Stimulated activated effector memory CD8-positive, alpha-beta T cell treated with anti-CD3 and anti-CD28 coated beads, Interleukin-12 subunit alpha, Interleukin-12 subunit beta, amount 100 ng/mL, for 72 hours (primary cell): ENCODE data around the gene FNDC11.

Source experiments
- ATAC-seq: fragments of 150-1000 bp; cut with Tn5 transposase; 2 replicates; pipeline ENCODE4 v1.10.0; 2021
- DNase-seq, 2 donors: peaks; one replicate each; pipeline ENCODE4 v3.0.0; 2021 to 2022; ENCODE audit warnings: low spot score in 2 of 2
- H3K27ac Mint-ChIP-seq: one replicate; pipeline ENCODE4 v1.8.0; 2022; ENCODE audit warnings: mild to moderate bottlenecking, mixed read lengths
- H3K36me3 Mint-ChIP-seq: one replicate; pipeline ENCODE4 v1.8.0; 2022; ENCODE audit warnings: mild to moderate bottlenecking, mixed read lengths
- H3K4me1 Mint-ChIP-seq: one replicate; pipeline ENCODE4 v1.8.0; 2022; ENCODE audit warnings: mixed read lengths
- H3K4me3 Mint-ChIP-seq: one replicate; pipeline ENCODE4 v1.8.0; 2022; ENCODE audit warnings: mild to moderate bottlenecking, mixed read lengths
- H3K9me3 Mint-ChIP-seq: one replicate; pipeline ENCODE4 v1.8.0; 2022; ENCODE audit warnings: mixed read lengths

FNDC11 gene

GRCh38 chr20:63533388-63533787 is 20.6 kb upstream of the FNDC11 start:
- no peak overlapping the region for H3K27ac Mint-ChIP-seq
- no peaks in the 10 kb centered on the region for H3K9me3 Mint-ChIP-seq
- ATAC-seq: no peak
- H3K4me3 Mint-ChIP-seq: no peak overlapping the region
- H3K4me1 Mint-ChIP-seq: peaks cover 32% of the 10 kb centered on the region
- peaks cover 11% of the 10 kb centered on the region for H3K36me3 Mint-ChIP-seq
- no peak for DNase-seq

DNA sequence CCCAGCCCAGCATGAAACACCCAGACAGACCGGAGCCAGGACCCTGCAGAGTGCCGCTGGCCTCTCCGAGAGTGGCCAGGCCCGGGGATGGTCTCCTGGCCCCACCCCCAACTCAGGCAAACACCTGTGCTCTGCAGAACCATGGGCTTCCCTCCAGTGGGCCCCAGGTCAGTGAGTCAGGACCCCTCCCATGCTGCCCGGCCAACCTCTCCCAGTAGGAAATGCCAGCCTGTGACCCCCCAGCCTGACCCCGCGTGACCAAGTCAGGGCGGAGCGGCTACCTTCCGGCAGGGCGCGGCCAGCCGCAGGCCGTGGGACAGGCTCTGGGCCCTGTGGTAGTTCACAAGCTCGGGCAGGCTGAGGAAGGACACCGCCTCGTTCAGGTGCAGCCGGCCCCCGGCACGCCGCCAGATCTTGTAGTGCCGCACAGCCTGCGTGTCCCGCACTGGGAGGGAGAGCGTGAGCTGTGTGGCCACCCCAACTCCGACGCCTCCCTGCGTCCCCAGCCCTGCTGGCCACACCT is 20.0 kb upstream of the FNDC11 start:
- no peak for DNase-seq
- Mint-ChIP-seq H3K4me3 (no peak overlapping the region), H3K36me3 (peaks cover 6% of the 10 kb centered on the region), H3K9me3 (no peaks in the 10 kb centered on the region), H3K27ac (no peak overlapping the region), H3K4me1 (peaks cover 27% of the 10 kb centered on the region)
- ATAC-seq: no peak

GRCh38 chr20:63534427-63534830 is 19.5 kb upstream of the FNDC11 start:
- DNase-seq (no peak), ATAC-seq (no peak)
- peaks cover 5% of the 10 kb centered on the region for H3K36me3 Mint-ChIP-seq
- peaks cover 26% of the 10 kb centered on the region for H3K4me1 Mint-ChIP-seq
- no peak overlapping the region for H3K27ac Mint-ChIP-seq
- no peaks in the 10 kb centered on the region for H3K9me3 Mint-ChIP-seq
- H3K4me3 Mint-ChIP-seq: no peak overlapping the region

- no peaks in the 10 kb centered on the region for H3K9me3 Mint-ChIP-seq
- no peak for DNase-seq
- no peak for ATAC-seq
- peaks cover 26% of the 10 kb centered on the region for H3K4me1 Mint-ChIP-seq
- H3K4me3 Mint-ChIP-seq: no peak overlapping the region
- peaks cover 5% of the 10 kb centered on the region for H3K36me3 Mint-ChIP-seq
- no peak overlapping the region for H3K27ac Mint-ChIP-seq
Observed at GRCh38 chr20:63534831-63535651, 18.9 kb upstream of the FNDC11 start.

- Mint-ChIP-seq H3K27ac (peak overlapping the region; percentile 84), H3K4me1 (peaks cover 26% of the 10 kb centered on the region), H3K9me3 (no peaks in the 10 kb centered on the region), H3K36me3 (peaks cover 10% of the 10 kb centered on the region), H3K4me3 (peak overlapping the region; percentile 72)
- DNase-seq (no peak), ATAC-seq (no peak)
Observed at GRCh38 chr20:63536241-63536977, 17.6 kb upstream of the FNDC11 start.

GRCh38 chr20:63536997-63537524 is 16.9 kb upstream of the FNDC11 start, which contains the start of gene PTK6:
PTK6 (minus strand) TSS chr20:63537376; CDS start chr20:63537314, 62 bp downstream.
- Mint-ChIP-seq H3K4me1 (peaks cover 22% of the 10 kb centered on the region), H3K36me3 (peaks cover 10% of the 10 kb centered on the region), H3K4me3 (peak within 1 kb of the TSS; percentile 72), H3K9me3 (no peaks in the 10 kb centered on the region), H3K27ac (peak within 1 kb of the TSS; percentile 84)
- ATAC-seq: peak; percentile 15
- DNase-seq: no peak

GRCh38 chr20:63537525-63538203 is 16.3 kb upstream of the FNDC11 start:
- ATAC-seq (peak; percentile 96), DNase-seq (peak; percentile 95 to 99)
- Mint-ChIP-seq H3K36me3 (peaks cover 10% of the 10 kb centered on the region), H3K4me3 (peak overlapping the region; percentile 72), H3K9me3 (no peaks in the 10 kb centered on the region), H3K4me1 (peaks cover 19% of the 10 kb centered on the region), H3K27ac (peak overlapping the region; percentile 84)

- DNase-seq (no peak), ATAC-seq (no peak)
- H3K27ac Mint-ChIP-seq: peak overlapping the region; percentile 84
- H3K4me1 Mint-ChIP-seq: peaks cover 19% of the 10 kb centered on the region
- peaks cover 10% of the 10 kb centered on the region for H3K36me3 Mint-ChIP-seq
- no peaks in the 10 kb centered on the region for H3K9me3 Mint-ChIP-seq
- peak overlapping the region; percentile 72 for H3K4me3 Mint-ChIP-seq
Observed at GRCh38 chr20:63538204-63539091, 15.5 kb upstream of the FNDC11 start.

GRCh38 chr20:63539092-63539430 is 14.9 kb upstream of the FNDC11 start:
- peaks cover 10% of the 10 kb centered on the region for H3K36me3 Mint-ChIP-seq
- no peak for ATAC-seq
- peaks cover 19% of the 10 kb centered on the region for H3K4me1 Mint-ChIP-seq
- H3K4me3 Mint-ChIP-seq: no peak overlapping the region
- peak overlapping the region; percentile 14 for H3K27ac Mint-ChIP-seq
- DNase-seq: no peak
- H3K9me3 Mint-ChIP-seq: no peaks in the 10 kb centered on the region

- Mint-ChIP-seq H3K9me3 (no peaks in the 10 kb centered on the region), H3K27ac (peak overlapping the region; percentile 14), H3K4me1 (peaks cover 19% of the 10 kb centered on the region), H3K4me3 (no peak overlapping the region), H3K36me3 (peaks cover 10% of the 10 kb centered on the region)
- ATAC-seq (no peak), DNase-seq (no peak)
Observed at GRCh38 chr20:63539441-63540370, 14.3 kb upstream of the FNDC11 start.

DNA sequence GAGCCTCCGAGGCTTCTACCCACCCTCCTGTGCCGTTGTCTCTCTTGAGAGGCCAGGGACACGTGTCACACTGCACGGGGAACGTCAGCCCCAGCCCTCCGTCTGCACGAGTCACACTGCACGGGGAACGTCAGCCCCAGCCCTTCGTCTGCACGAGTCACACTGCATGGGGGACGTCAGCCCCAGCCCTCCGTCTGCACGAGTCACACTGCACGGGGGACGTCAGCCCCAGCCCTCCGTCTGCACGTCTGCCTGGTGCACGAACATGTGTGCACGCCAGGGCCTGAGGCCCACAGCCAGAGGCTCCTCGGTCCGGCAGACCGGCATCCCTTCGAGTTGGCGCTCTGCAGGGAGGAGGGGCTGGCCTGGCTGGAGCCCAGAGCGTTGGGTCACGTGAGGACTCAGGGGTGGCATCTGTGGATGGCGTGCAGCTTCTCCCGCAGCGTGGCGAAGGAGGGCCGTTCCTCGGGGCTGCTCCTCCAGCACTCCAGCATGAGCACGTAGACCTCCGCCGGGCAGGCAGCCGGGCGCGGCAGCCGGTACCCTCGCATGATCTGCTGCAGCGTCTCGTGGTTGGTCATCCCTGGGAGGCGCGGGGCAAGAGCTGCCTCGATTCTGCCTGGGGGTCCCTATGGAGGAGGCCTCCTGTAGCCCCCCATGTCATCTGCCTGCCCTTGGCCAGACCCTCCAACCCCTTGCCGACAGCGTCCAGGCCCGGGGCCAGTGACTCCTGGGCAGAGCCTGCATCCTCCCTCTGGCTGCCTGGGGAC is 13.4 kb upstream of the FNDC11 start:
- Mint-ChIP-seq H3K27ac (no peak overlapping the region), H3K9me3 (no peaks in the 10 kb centered on the region), H3K4me1 (peaks cover 25% of the 10 kb centered on the region), H3K36me3 (peaks cover 10% of the 10 kb centered on the region), H3K4me3 (no peak overlapping the region)
- no peak for ATAC-seq
- DNase-seq: no peak

GRCh38 chr20:63541371-63541770 is 12.6 kb upstream of the FNDC11 start:
- no peak for DNase-seq
- Mint-ChIP-seq H3K4me1 (peaks cover 22% of the 10 kb centered on the region), H3K9me3 (no peaks in the 10 kb centered on the region), H3K4me3 (no peak overlapping the region), H3K27ac (no peak overlapping the region), H3K36me3 (peaks cover 7% of the 10 kb centered on the region)
- no peak for ATAC-seq

DNA sequence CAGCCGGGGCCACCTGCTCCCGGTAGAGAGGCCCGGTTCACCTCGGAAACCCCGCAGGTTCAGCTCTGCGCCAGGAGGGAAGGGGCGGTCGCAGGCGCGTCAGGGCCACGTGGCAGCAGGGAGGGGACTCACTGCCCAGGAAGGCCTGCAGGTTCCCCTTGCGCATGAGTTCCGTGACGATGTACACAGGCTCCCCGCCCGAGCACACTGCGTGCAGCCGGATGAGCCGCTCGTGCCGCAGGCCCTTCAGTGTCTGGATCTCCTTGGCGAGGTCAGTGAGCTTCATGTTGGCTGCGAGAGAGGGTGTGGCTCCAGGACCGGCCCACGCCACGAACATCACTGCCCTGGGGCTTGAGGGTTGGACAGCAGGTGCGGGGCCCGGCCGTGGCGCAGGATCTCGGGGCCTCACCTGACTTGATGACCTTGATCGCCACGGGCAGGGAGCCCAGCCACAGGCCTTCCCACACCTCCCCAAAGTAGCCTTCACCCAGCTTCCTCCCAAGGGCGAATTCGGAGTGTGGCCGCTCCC is 11.9 kb upstream of the FNDC11 start:
- ATAC-seq (no peak), DNase-seq (no peak)
- Mint-ChIP-seq H3K36me3 (peaks cover 5% of the 10 kb centered on the region), H3K4me3 (no peak overlapping the region), H3K4me1 (peaks cover 14% of the 10 kb centered on the region), H3K27ac (no peak overlapping the region), H3K9me3 (no peaks in the 10 kb centered on the region)
